ENCODE measurements around the gene NFE2. TPM values are rescaled to one million over a fixed set of nuclear protein-coding genes. Genes with fewer than 3 reads are reported as not detected.

Gene NFE2
- total RNA-seq, 1 experiment from 2014 or later, result 2.4 TPM

- H3K4me3 Mint-ChIP-seq, result no peak overlapping the region
- ATAC-seq, result no peak
- H3K27me3 Mint-ChIP-seq (ENCODE audit: low read depth), result no peaks in the 10 kb centered on the region
- ChIA-PET CTCF (interaction anchor here (0.7 to 9.8 kb wide), 7 partner anchors 31 to 79 kb away, joined by 3 to 130 read pairs (median 9); partner anchors contain the start of gene COPZ1), POLR2A (interaction anchor here (0.7 to 2.4 kb wide), 3 partner anchors 9 to 32 kb away, joined by 3 to 11 read pairs (median 4); partner anchors contain the start of genes CBX5 and HNRNPA1)
- TF ChIP-seq AFF4 (CRISPR knock-in tag; IDR thresholded peaks at IDR 0.05; ENCODE audit: borderline replicate concordance) (no peak), ZNF219 (CRISPR knock-in tag; IDR thresholded peaks at IDR 0.05; ENCODE audit: borderline replicate concordance) (no peak), NR1H2 (CRISPR knock-in tag; IDR thresholded peaks at IDR 0.05) (no peak), TCF7 (CRISPR knock-in tag; IDR thresholded peaks at IDR 0.05; ENCODE audit: low read depth) (no peak), STAT6 (CRISPR knock-in tag; conservative IDR thresholded peaks at IDR 0.05; ENCODE audit: low read depth) (no peak), HMGXB4 (CRISPR knock-in tag; IDR thresholded peaks at IDR 0.05) (no peak), KAT7 (CRISPR knock-in tag; IDR thresholded peaks at IDR 0.05; ENCODE audit: borderline replicate concordance) (no peak), IRF1 (CRISPR knock-in tag; IDR thresholded peaks at IDR 0.05) (no peak), NR2C2 (CRISPR knock-in tag; IDR thresholded peaks at IDR 0.05) (no peak), JUN (CRISPR knock-in tag; IDR thresholded peaks at IDR 0.05) (no peak), AR (CRISPR knock-in tag; IDR thresholded peaks at IDR 0.05) (no peak)
- H3K36me3 Mint-ChIP-seq, result no peaks in the 10 kb centered on the region
- H3K27ac Mint-ChIP-seq, result no peak overlapping the region
- H3K9me3 Mint-ChIP-seq, result no peaks in the 10 kb centered on the region
- no peaks in the 10 kb centered on the region for H3K4me1 Mint-ChIP-seq
- DNase-seq (ENCODE audit: low spot score), result no peak
Observed at GRCh38 chr12:54292931-54293241, 7.9 kb downstream of the NFE2 start.
